AG09309 (cell line): ENCODE results near the gene SLC16A11.
"Not testable (repeated sequence)": the region's sequence is repeated elsewhere in the genome, so short reads cannot be mapped to it uniquely, and the experiment has no call there.

Source experiments
- DNase-seq: peaks from one replicate; pipeline ENCODE4 v3.0.0-alpha.2; 2010; ENCODE audit warnings: low read depth
- H3K4me3 ChIP-seq: 2 replicates; pipeline ENCODE4 v1.5.1; 2011; ENCODE audit warnings: mild to moderate bottlenecking, low read depth, low read length, moderate library complexity; ENCODE audit not compliant: control insufficient read depth
- CTCF ChIP-seq: IDR thresholded peaks from 2 replicates; pipeline ENCODE4 v1.5.1; 2011; ENCODE audit warnings: mild to moderate bottlenecking, low read depth, low read length, inconsistent platforms; ENCODE audit not compliant: insufficient read depth, control insufficient read depth; ENCODE audit errors: missing control alignments

SLC16A11 gene

GRCh38 chr17:6996256-6997011, 47.5 kb downstream of the SLC16A11 start:
- TF ChIP-seq CTCF, result no peak
- DNase-seq, result no peak
- H3K4me3 ChIP-seq, result no peak overlapping the region

GRCh38 chr17:6995500-6996255, 48.2 kb downstream of the SLC16A11 start, which contains the start of gene ALOX12:
TSS of gene ALOX12 (plus strand) at chr17:6996049. CDS start at chr17:6996118, 69 bp downstream.
- no peak for TF ChIP-seq CTCF
- H3K4me3 ChIP-seq, result no peak within 1 kb of the TSS
- DNase-seq, result no peak

DNA sequence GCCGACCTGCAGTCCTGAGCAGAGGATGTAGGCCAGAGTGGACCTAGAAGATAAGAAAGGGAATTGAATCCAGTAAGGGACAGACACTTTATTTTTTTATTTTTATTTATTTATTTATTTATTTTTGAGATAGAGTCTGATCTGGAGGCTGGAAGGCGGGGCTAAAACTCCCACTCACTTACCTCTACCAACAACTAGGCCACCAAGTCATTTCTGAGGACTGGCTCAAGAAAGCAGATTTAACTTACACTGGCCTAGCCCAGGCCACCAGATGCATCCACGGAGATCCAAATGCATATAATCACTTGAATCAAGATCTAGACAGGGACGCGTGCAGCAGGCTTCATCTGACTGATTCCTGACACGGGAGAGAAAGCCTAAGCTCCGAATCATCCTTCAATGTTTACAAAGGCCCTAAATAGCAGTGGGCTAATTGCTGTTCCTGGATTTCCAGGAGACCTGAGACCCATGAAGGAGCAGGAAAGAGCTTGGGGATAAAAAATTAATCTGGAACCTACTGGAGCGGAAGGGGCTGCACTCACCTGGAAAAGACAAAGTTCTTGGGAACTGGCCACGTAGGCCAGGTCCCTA, 49.1 kb downstream of the SLC16A11 start:
- TF ChIP-seq CTCF, result no peak
- DNase-seq, result no peak
- no peak overlapping the region for H3K4me3 ChIP-seq

- TF ChIP-seq CTCF, result no peak
- no peak for DNase-seq
Observed at GRCh38 chr17:6994118-6994598, 49.7 kb downstream of the SLC16A11 start.

GRCh38 chr17:6993613-6994056, 50.3 kb downstream of the SLC16A11 start:
- not testable (repeated sequence) for DNase-seq, H3K4me3 ChIP-seq

More at GRCh38 chr17:6994118-6994598, 49.7 kb downstream of the SLC16A11 start:
- H3K4me3 ChIP-seq, result no peak overlapping the region
